ENCODE data around the gene FLT4.

The FLT4 gene

DNA sequence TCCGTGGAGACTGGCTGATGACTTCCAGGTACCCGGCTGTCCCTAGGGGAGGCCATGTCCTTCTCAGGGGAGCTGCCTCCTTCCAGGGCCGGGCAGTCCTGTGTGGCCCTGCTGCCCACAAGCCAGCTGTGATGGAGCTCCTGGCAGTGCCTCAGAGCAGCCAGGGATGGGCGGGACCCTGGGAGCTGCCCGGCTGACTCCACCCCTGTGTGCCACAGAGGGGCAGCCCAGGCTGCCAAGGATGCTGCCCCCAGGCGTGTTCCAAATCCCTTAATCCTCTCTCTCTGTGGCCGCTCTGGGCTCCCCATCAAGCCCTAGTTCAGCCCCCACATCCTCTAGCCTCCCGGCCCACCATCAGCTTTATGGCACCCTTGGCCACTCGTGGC, 51.1 kb downstream of the FLT4 start:
- Histone ChIP-seq H3K36me3 (ENCODE audit: control insufficient read depth, insufficient read depth, low read length) (no peaks in the 10 kb centered on the region), H3K4me3 (replicated peaks; ENCODE audit: low read depth, low read length) (no peak overlapping the region), H3K27me3 (replicated peaks; ENCODE audit: control insufficient read depth, insufficient read depth, low read length) (no peaks in the 10 kb centered on the region; the same call in 1 of the 2 replicates)
- TF ChIP-seq, protein P1, sequence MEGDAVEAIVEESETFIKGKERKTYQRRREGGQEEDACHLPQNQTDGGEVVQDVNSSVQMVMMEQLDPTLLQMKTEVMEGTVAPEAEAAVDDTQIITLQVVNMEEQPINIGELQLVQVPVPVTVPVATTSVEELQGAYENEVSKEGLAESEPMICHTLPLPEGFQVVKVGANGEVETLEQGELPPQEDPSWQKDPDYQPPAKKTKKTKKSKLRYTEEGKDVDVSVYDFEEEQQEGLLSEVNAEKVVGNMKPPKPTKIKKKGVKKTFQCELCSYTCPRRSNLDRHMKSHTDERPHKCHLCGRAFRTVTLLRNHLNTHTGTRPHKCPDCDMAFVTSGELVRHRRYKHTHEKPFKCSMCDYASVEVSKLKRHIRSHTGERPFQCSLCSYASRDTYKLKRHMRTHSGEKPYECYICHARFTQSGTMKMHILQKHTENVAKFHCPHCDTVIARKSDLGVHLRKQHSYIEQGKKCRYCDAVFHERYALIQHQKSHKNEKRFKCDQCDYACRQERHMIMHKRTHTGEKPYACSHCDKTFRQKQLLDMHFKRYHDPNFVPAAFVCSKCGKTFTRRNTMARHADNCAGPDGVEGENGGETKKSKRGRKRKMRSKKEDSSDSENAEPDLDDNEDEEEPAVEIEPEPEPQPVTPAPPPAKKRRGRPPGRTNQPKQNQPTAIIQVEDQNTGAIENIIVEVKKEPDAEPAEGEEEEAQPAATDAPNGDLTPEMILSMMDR (IDR thresholded peaks at IDR 0.05; ENCODE audit: insufficient read depth, low read length, poor library complexity, severe bottlenecking): no peak
- DNase-seq (ENCODE audit: extremely low read depth, insufficient read length): no peak

DNA sequence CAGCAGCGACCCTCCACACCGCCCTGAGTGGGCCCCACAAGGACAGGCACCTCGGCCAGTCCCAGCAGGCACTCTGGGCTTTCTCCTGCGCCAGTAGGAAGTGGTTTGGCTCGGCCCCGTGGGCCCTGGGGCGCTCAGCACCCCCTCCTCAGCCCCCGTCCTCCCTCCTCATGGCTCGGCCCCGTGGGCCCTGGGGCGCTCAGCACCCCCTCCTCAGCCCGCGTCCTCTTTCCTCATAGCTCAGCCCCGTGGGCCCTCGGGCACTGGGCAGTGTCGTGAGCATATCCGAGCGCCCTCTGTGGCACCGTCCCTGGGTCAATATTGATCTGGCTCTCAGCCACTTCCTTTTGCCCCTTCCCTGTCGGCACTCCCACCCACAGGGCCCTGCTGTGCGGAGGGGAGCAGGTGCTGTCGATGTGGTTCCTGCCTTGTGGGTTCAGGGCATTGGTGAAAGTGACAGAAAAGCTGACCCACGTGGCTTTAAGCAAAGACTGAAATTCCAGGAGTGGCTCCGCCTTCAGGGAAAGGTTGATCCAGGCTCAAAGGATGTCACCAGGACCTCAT, 52.6 kb downstream of the FLT4 start:
- Histone ChIP-seq H3K36me3 (ENCODE audit: control insufficient read depth, insufficient read depth, low read length) (no peaks in the 10 kb centered on the region), H3K27me3 (replicated peaks; ENCODE audit: control insufficient read depth, insufficient read depth, low read length) (no peaks in the 10 kb centered on the region), H3K4me3 (replicated peaks; ENCODE audit: low read depth, low read length) (no peak overlapping the region)
- no peak for DNase-seq (ENCODE audit: extremely low read depth, insufficient read length)
- TF ChIP-seq, protein P1 (IDR thresholded peaks at IDR 0.05; ENCODE audit: insufficient read depth, low read length, poor library complexity, severe bottlenecking): no peak

DNA sequence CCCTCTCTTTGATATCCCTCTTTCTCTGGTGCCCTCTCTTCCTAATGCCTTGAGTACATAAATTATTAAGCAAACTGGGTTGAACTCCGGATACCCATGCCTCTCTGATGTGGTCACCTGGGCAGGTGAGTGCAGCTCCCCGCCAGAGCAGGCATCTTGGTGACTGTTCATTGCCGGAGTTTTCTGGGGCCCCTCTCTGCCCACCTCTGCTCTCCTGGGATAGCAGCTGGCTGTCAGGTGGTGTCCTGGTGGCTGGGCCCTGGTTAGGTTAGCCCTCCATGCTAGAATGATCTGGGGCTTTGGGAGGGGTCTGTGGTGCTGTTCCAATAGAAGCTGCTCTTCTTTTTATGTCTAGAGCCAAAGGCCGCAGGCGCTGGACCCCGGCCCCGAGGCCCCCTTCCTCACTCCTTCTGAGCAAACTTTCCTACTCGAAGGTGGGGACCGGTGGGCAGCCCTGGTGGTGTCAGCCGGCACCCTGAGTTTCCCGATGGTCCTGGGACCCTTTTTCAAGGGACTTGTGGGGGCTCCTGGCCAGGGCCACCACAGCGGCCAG, 53.2 kb downstream of the FLT4 start:
- H3K4me3 ChIP-seq (replicated peaks; ENCODE audit: low read depth, low read length): no peak overlapping the region
- no peaks in the 10 kb centered on the region for H3K36me3 ChIP-seq (ENCODE audit: control insufficient read depth, insufficient read depth, low read length)
- TF ChIP-seq, protein P1 (IDR thresholded peaks at IDR 0.05; ENCODE audit: insufficient read depth, low read length, poor library complexity, severe bottlenecking): no peak
- H3K27me3 ChIP-seq (replicated peaks; ENCODE audit: control insufficient read depth, insufficient read depth, low read length): no peaks in the 10 kb centered on the region
- no peak for DNase-seq (ENCODE audit: extremely low read depth, insufficient read length)

DNA sequence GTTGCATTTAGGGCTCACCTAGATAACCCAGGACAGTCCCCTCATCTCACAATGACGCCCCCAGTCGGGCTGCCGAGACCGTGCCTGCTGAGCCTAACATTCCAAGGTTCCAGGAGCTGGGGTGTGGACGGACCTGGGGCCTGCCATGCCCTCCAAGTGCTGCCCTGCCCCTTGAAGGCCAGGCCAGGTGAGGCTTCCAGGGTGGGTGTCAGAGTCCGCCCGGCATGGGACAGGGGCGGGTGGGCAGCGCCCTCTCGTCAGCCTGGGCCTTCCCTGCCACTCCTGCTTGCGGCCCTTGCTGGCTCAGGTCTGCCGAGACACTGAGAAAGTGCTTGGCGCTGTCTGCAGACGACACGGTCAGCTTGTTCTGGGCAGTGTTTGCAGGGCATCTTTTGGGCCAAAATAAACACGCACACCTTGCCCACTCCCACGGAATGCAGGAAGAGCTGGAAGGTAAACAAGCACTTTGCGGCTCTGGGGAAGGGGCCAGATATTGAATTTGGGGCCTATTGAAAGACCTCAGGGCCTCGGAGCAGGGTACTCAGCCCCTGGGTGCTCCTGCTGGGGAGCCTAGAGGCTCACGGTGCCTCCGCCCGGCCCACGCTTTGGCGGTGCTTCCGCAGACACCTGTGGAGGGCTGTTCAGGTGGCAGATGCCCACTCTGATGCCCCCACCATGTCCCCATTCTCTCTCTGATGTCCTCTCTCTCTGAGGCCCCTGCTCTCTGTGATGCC, 53.9 kb downstream of the FLT4 start:
- Histone ChIP-seq H3K36me3 (ENCODE audit: control insufficient read depth, insufficient read depth, low read length) (no peaks in the 10 kb centered on the region), H3K4me3 (replicated peaks; ENCODE audit: low read depth, low read length) (no peak overlapping the region), H3K27me3 (replicated peaks; ENCODE audit: control insufficient read depth, insufficient read depth, low read length) (no peaks in the 10 kb centered on the region)
- TF ChIP-seq, protein P1 (IDR thresholded peaks at IDR 0.05; ENCODE audit: insufficient read depth, low read length, poor library complexity, severe bottlenecking): no peak
- no peak for DNase-seq (ENCODE audit: extremely low read depth, insufficient read length)

DNA sequence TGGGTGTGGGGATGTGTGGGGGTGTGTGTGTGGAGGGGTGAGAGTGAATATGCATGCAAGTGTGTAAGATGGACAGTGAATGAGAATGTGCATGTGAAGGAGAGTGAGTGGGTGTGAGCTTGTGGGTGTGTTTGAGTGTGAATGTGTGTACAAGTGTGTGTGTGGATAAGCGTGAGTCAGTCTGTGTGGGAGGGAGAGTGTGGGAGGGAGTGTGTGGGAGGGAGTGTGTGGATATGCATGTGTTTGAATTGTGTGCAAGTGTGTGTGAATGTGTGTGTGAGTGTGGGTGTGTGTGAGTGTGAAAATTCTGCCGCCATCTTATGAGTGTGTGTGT, 54.4 kb downstream of the FLT4 start:
- no peak for DNase-seq (ENCODE audit: extremely low read depth, insufficient read length)
- TF ChIP-seq, protein P1 (IDR thresholded peaks at IDR 0.05; ENCODE audit: insufficient read depth, low read length, poor library complexity, severe bottlenecking): no peak

More for the DNA sequence above, 54.4 kb downstream of the FLT4 start:
- Histone ChIP-seq H3K36me3 (ENCODE audit: control insufficient read depth, insufficient read depth, low read length) (no peaks in the 10 kb centered on the region), H3K4me3 (replicated peaks; ENCODE audit: low read depth, low read length) (no peak overlapping the region), H3K27me3 (replicated peaks; ENCODE audit: control insufficient read depth, insufficient read depth, low read length) (no peaks in the 10 kb centered on the region)
